B cell (primary cell): ENCODE measurements around the gene SLC6A6. TPM values are rescaled to one million over a fixed set of nuclear protein-coding genes. Genes with fewer than 3 reads are reported as not detected.

ENCODE experiments used
- ATAC-seq: fragments of 200-7000 bp; cut with Tn5 transposase; one replicate; pipeline ENCODE4 v1.10.0; 2021; ENCODE audit warnings: low read depth, mild to moderate bottlenecking, moderate number of reproducible peaks, moderate library complexity
- CTCF ChIA-PET: fragments of 350-600 bp; sonication (Branson Sonifier 250); formaldehyde crosslinking; loops from one replicate; lab custom pipeline; 2021; ENCODE audit warnings: antibody characterized with exemption, inconsistent platforms; lab: Charles Lee
- POLR2A ChIA-PET: fragments of 350-600 bp; sonication (Branson Sonifier 250); formaldehyde crosslinking; loops from one replicate; lab custom pipeline; 2021; ENCODE audit warnings: antibody characterized with exemption; lab: Charles Lee
- DNase-seq: peaks from one replicate; pipeline ENCODE4 v3.0.0; 2013
- H2AFZ ChIP-seq: 2 replicates; pipeline ENCODE4 v1.6.1; 2012; ENCODE audit warnings: mild to moderate bottlenecking, low read depth, low read length; ENCODE audit not compliant: insufficient read depth, poor library complexity, severe bottlenecking
- H3K27ac ChIP-seq, 2 donors: 1 replicate in 1 of 2; 2 replicates in 1 of 2; pipeline ENCODE4 v1.5.1; 2012 to 2013; ENCODE audit warnings: low read length in 2 of 2, mild to moderate bottlenecking in 2 of 2, moderate library complexity in 1 of 2
- H3K27me3 ChIP-seq, 4 experiments: fragments of 200-600 bp in 1 of 4; sonication (generic) in 1 of 4; replicated peaks in 1 of 4; 1 replicate in 2 of 4; 2 replicates in 2 of 4; pipeline versions ENCODE4 v1.6.1 to v1.7.0; 2013 to 2016; ENCODE audit warnings: low read length in 3 of 4, mild to moderate bottlenecking in 2 of 4, mixed read lengths in 1 of 4, moderate library complexity in 1 of 4; ENCODE audit not compliant: insufficient read depth in 4 of 4, control insufficient read depth in 3 of 4; ENCODE audit errors: control extremely low read depth in 1 of 4
- H3K36me3 ChIP-seq, 2 experiments: replicated peaks in 1 of 2; 1 replicate in 1 of 2; 2 replicates in 1 of 2; pipeline versions ENCODE4 v1.6.1 to v1.7.1; 2013; ENCODE audit warnings: low read length in 1 of 2; ENCODE audit not compliant: insufficient read depth in 2 of 2, control insufficient read depth in 1 of 2; ENCODE audit errors: control extremely low read depth in 1 of 2, extremely low read depth in 1 of 2
- H3K4me1 ChIP-seq, 2 donors: fragments of 200-600 bp in 1 of 2; sonication (generic) in 1 of 2; 1 replicate in 1 of 2; 2 replicates in 1 of 2; pipeline versions ENCODE4 v1.5.1 to v1.6.1; 2013 to 2017; ENCODE audit warnings: low read length in 2 of 2; ENCODE audit not compliant: control insufficient read depth in 2 of 2, insufficient read depth in 2 of 2
- H3K4me2 ChIP-seq: replicated peaks from 2 replicates; pipeline ENCODE3; 2012; ENCODE audit warnings: mild to moderate bottlenecking, low read depth, low read length; ENCODE audit not compliant: poor library complexity, severe bottlenecking
- H3K4me3 ChIP-seq, 5 experiments: fragments of 200-600 bp in 1 of 5; sonication (generic) in 1 of 5; 1 replicate in 3 of 5; 2 replicates in 2 of 5; pipeline versions ENCODE4 v1.5.1 to v1.7.0; 2011 to 2016; ENCODE audit warnings: low read length in 4 of 5, mild to moderate bottlenecking in 4 of 5, low read depth in 2 of 5, control low read depth in 1 of 5, moderate library complexity in 1 of 5; ENCODE audit not compliant: insufficient read depth in 1 of 5; ENCODE audit errors: control extremely low read depth in 1 of 5, extremely low read depth in 1 of 5
- H3K79me2 ChIP-seq: fragments of 200-600 bp; sonication (generic); one replicate; pipeline ENCODE4 v1.6.0; 2016; ENCODE audit warnings: low read length; ENCODE audit not compliant: control insufficient read depth, insufficient read depth
- H3K9ac ChIP-seq: fragments of 200-600 bp; sonication (generic); 2 replicates; pipeline ENCODE4 v1.6.1; 2017; ENCODE audit warnings: mild to moderate bottlenecking, low read length, moderate library complexity
- H3K9me3 ChIP-seq, 3 donors: one replicate each; pipeline versions ENCODE4 v1.6.1 to v1.7.1; 2013; ENCODE audit warnings: low read length in 2 of 3; ENCODE audit not compliant: control insufficient read depth in 2 of 3, insufficient read depth in 1 of 3; ENCODE audit errors: control extremely low read depth in 1 of 3
- H4K20me1 ChIP-seq: 2 replicates; pipeline ENCODE4 v1.6.0; 2012; ENCODE audit warnings: mild to moderate bottlenecking, low read length; ENCODE audit not compliant: insufficient read depth, control insufficient read depth, poor library complexity, severe bottlenecking
- H3K27ac Mint-ChIP-seq: one replicate; pipeline ENCODE4 v1.8.0; 2021; ENCODE audit warnings: mixed read lengths
- H3K27me3 Mint-ChIP-seq: one replicate; pipeline ENCODE4 v1.8.0; 2021; ENCODE audit warnings: mixed read lengths
- H3K4me1 Mint-ChIP-seq: one replicate; pipeline ENCODE4 v1.8.0; 2021; ENCODE audit warnings: mixed read lengths
- H3K4me3 Mint-ChIP-seq: one replicate; pipeline ENCODE4 v1.8.0; 2021; ENCODE audit warnings: mixed read lengths
- H3K9me3 Mint-ChIP-seq: one replicate; pipeline ENCODE4 v1.8.0; 2022; ENCODE audit warnings: mixed read lengths; ENCODE audit not compliant: insufficient read depth
- EZH2 ChIP-seq: IDR thresholded peaks from 2 replicates; pipeline ENCODE4 v1.6.1; 2012; ENCODE audit warnings: borderline replicate concordance, low read depth, mild to moderate bottlenecking, moderate library complexity, low read length; ENCODE audit not compliant: insufficient read depth, poor library complexity, severe bottlenecking
- WGBS: methylation state at CpG from one replicate; pipeline ENCODE4 v1.1.5; 2013; ENCODE audit warnings: missing lambda C conversion rate; ENCODE audit not compliant: insufficient coverage; 5-methylcytosine and 5-hydroxymethylcytosine counted together
- intact Hi-C: fragments of 100-400 bp; cut with micrococcal nuclease; formaldehyde crosslinking; loops from one replicate; pipeline ENCODE4 v1.10.0; 2022
- polyA plus RNA-seq: library from polyadenylated mRNA; depleted of rRNA; stranded (reverse); fragments of >200 nt; gene quantifications from 2 replicates; pipeline ENCODE4 v1.2.3, GENCODE V29; 2012
- total RNA-seq, 2 donors: library from RNA; stranded (reverse); fragments of 120-200 nt in 1 of 2; gene quantifications; 1 replicate in 1 of 2; 2 replicates in 1 of 2; pipeline versions ENCODE4 v1.2.3 to v1.2.4, GENCODE V29; 2013 to 2022
- TF ChIP-seq, protein P1 (sequence below): fragments of 200-600 bp; IDR thresholded peaks from one replicate; pipeline ENCODE4 v1.8.0; 2022; ENCODE audit warnings: antibody characterized with exemption, mild to moderate bottlenecking

Gene SLC6A6
- total and polyA plus RNA-seq, 2 donors (not counting 1 experiment from before 2014, with no cell fraction given) = 34.2 to 48.7 TPM

DNA sequence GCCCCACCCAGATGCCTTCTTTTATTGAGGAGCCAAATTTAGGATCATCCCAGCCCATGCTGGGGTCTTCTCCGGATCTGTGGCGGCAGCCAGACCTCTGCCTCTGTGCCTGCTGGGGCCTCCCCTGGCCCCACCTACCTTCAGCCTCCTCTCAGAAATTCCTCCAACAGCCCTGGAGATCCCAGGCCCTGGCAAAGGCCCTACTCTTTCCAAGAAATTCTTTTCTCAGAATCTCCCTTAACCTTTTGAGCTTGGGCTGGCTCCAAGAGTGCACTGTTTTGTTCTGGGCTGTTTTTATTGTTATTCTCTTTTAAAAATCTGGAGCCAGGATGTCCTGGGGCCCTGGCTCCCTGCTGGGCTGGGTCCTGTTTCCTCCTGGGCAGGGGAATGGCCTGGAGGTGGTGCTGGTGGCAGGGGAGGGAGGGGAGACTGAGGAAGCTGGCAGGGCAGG is 79.9 kb downstream of the SLC6A6 start:
- Mint-ChIP-seq H3K9me3 (no peaks in the 10 kb centered on the region), H3K4me3 (no peak overlapping the region), H3K27ac (no peak overlapping the region), H3K27me3 (no peaks in the 10 kb centered on the region), H3K4me1 (no peaks in the 10 kb centered on the region)
- Histone ChIP-seq H4K20me1 (no peaks in the 10 kb centered on the region), H3K27ac (no peak overlapping the region), H3K4me2 (no peak overlapping the region), H3K79me2 (no peaks in the 10 kb centered on the region), H3K9ac (no peak overlapping the region), H3K27me3 (no peaks in the 10 kb centered on the region), H2AFZ (no peak overlapping the region), H3K4me1 (no peaks in the 10 kb centered on the region), H3K9me3 (no peaks in the 10 kb centered on the region), H3K36me3 (peaks cover 0 to 90% of the 10 kb centered on the region in 2 experiments), H3K4me3 (no peak overlapping the region)
- intact Hi-C loops = no loop called here
- DNase-seq = no peak
- WGBS = 100% methylated on average over 2 of the region's 2 CpGs
- TF ChIP-seq, protein P1, sequence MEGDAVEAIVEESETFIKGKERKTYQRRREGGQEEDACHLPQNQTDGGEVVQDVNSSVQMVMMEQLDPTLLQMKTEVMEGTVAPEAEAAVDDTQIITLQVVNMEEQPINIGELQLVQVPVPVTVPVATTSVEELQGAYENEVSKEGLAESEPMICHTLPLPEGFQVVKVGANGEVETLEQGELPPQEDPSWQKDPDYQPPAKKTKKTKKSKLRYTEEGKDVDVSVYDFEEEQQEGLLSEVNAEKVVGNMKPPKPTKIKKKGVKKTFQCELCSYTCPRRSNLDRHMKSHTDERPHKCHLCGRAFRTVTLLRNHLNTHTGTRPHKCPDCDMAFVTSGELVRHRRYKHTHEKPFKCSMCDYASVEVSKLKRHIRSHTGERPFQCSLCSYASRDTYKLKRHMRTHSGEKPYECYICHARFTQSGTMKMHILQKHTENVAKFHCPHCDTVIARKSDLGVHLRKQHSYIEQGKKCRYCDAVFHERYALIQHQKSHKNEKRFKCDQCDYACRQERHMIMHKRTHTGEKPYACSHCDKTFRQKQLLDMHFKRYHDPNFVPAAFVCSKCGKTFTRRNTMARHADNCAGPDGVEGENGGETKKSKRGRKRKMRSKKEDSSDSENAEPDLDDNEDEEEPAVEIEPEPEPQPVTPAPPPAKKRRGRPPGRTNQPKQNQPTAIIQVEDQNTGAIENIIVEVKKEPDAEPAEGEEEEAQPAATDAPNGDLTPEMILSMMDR = no peak
- no peak for TF ChIP-seq EZH2
- CTCF ChIA-PET = interaction anchor here (0.8 kb wide), 1 partner anchor 14 kb away, joined by 3 read pairs; no protein-coding TSS in a partner anchor
- POLR2A ChIA-PET = no interaction called here
- ATAC-seq = no peak

DNA sequence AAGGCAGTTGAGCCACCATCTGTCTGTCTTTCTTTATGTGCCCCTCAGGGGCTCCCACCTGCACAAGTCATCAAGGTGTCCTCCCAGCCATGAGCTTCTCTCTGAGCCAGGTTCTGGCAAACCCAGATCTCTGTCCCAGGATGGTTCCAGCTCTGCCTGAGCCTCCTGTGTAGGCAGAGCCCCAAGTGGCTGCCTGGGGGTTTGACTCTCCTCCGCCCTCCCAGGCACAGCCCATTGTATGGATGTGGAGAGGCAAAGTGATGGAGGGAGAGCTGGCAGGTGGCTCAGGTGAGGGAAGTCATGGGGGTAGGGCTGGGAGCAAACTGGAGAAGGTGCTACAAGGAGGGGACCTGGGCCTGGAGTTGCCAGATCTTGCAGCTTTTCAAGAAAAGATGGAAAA is 80.9 kb downstream of the SLC6A6 start:
- TF ChIP-seq EZH2 = no peak
- TF ChIP-seq, protein P1 = no peak
- Mint-ChIP-seq H3K4me3 (no peak overlapping the region), H3K4me1 (no peaks in the 10 kb centered on the region), H3K27me3 (no peaks in the 10 kb centered on the region), H3K9me3 (no peaks in the 10 kb centered on the region), H3K27ac (no peak overlapping the region)
- Histone ChIP-seq H3K27ac (no peak overlapping the region), H3K4me2 (no peak overlapping the region), H2AFZ (no peak overlapping the region), H3K4me1 (no peaks in the 10 kb centered on the region), H3K27me3 (no peaks in the 10 kb centered on the region), H3K9ac (no peak overlapping the region), H3K4me3 (no peak overlapping the region), H4K20me1 (no peaks in the 10 kb centered on the region), H3K79me2 (no peaks in the 10 kb centered on the region), H3K9me3 (no peaks in the 10 kb centered on the region), H3K36me3 (peaks cover 0 to 80% of the 10 kb centered on the region in 2 experiments)
- ChIA-PET POLR2A (no interaction called here), CTCF (no interaction called here)
- WGBS = 100% methylated on average over 1 of the region's 1 CpG
- intact Hi-C loops = no loop called here
- DNase-seq (no peak), ATAC-seq (no peak)
